H4 (cell line): ENCODE data around the gene DELE1. TPM values are rescaled to one million over a fixed set of nuclear protein-coding genes. Genes with fewer than 3 reads are reported as not detected.
"Not testable (repeated sequence)": the region's sequence is repeated elsewhere in the genome, so short reads cannot be mapped to it uniquely, and the experiment has no call there.

Source experiments
- DNase-seq: peaks from one replicate; pipeline ENCODE4 v3.0.0-alpha.2; 2015; ENCODE audit warnings: low spot score
- total RNA-seq: library from RNA; depleted of rRNA; stranded (reverse); fragments of >200 nt; shearing (Covaris generic); gene quantifications from 2 replicates; pipeline ENCODE4 v1.2.3, GENCODE V29; 2014

Gene DELE1
- total RNA-seq, 1 experiment from 2014 or later, result 37.3 TPM

GRCh38 chr5:141889282-141889871 lies 34.3 kb upstream of the DELE1 start:
- DNase-seq, result no peak

GRCh38 chr5:141890429-141890828 lies 33.2 kb upstream of the DELE1 start:
- not testable (repeated sequence) for DNase-seq

- DNase-seq, result no peak
These were observed 26.2 kb upstream of the DELE1 start for GRCh38 chr5:141897425-141897824.

GRCh38 chr5:141898448-141899049 lies 25.1 kb upstream of the DELE1 start:
- no peak for DNase-seq

GRCh38 chr5:141902015-141902814 lies 21.5 kb upstream of the DELE1 start:
- no peak for DNase-seq

GRCh38 chr5:141903261-141903660 lies 20.4 kb upstream of the DELE1 start:
- DNase-seq, result no peak

- no peak for DNase-seq
These were observed 19.1 kb upstream of the DELE1 start for GRCh38 chr5:141904551-141904950.

GRCh38 chr5:141906517-141906916 lies 17.2 kb upstream of the DELE1 start:
- no peak for DNase-seq

- DNase-seq, result no peak
These were observed 16.7 kb upstream of the DELE1 start for GRCh38 chr5:141906972-141907371.

- no peak for DNase-seq
These were observed 14.9 kb upstream of the DELE1 start for GRCh38 chr5:141908796-141909195.

GRCh38 chr5:141909212-141909611 lies 14.5 kb upstream of the DELE1 start:
- no peak for DNase-seq

GRCh38 chr5:141910271-141910673 lies 13.4 kb upstream of the DELE1 start:
- peak; percentile 33 for DNase-seq

GRCh38 chr5:141913560-141914198 lies 10.0 kb upstream of the DELE1 start:
- no peak for DNase-seq

GRCh38 chr5:141914199-141914743 lies 9.4 kb upstream of the DELE1 start:
- no peak for DNase-seq

- no peak for DNase-seq
These were observed 8.9 kb upstream of the DELE1 start for GRCh38 chr5:141914797-141915196.

GRCh38 chr5:141915881-141916336 lies 7.8 kb upstream of the DELE1 start:
- no peak for DNase-seq

- no peak for DNase-seq
These were observed 7.1 kb upstream of the DELE1 start for GRCh38 chr5:141916522-141916921.

GRCh38 chr5:141917760-141918159 lies 5.9 kb upstream of the DELE1 start:
- DNase-seq, result no peak

- no peak for DNase-seq
These were observed 4.2 kb upstream of the DELE1 start for GRCh38 chr5:141919218-141920119.

- no peak for DNase-seq
These were observed 2.9 kb upstream of the DELE1 start for GRCh38 chr5:141920771-141921170.

- not testable (repeated sequence) for DNase-seq
These were observed 734 bp upstream of the DELE1 start for GRCh38 chr5:141922827-141923447.
